Smooth muscle cell (in vitro differentiated cells): ENCODE data around the gene MEGF6. TPM values are rescaled to one million over a fixed set of nuclear protein-coding genes. Genes with fewer than 3 reads are reported as not detected.

ENCODE experiments used
- DNase-seq: peaks from one replicate; lab custom pipeline; 2025; ENCODE audit not compliant: unreplicated experiment; lab: John Stamatoyannopoulos, UW
- H2AFZ ChIP-seq: fragments of 200-600 bp; sonication (generic); 2 replicates; pipeline ENCODE4 v1.6.0; 2016; ENCODE audit warnings: antibody characterized with exemption, low read depth, mild to moderate bottlenecking
- H3F3A ChIP-seq: fragments of 200-600 bp; sonication (generic); 2 replicates; pipeline ENCODE4 v1.6.0; 2017; ENCODE audit warnings: antibody characterized with exemption, low read depth
- H3K27ac ChIP-seq: fragments of 200-600 bp; sonication (generic); 2 replicates; pipeline ENCODE4 v1.5.1; 2016; ENCODE audit warnings: low read depth, mild to moderate bottlenecking
- H3K27me3 ChIP-seq: fragments of 200-600 bp; sonication (generic); 2 replicates; pipeline ENCODE4 v1.6.1; 2016; ENCODE audit warnings: low read depth, mild to moderate bottlenecking
- H3K36me3 ChIP-seq: fragments of 200-600 bp; sonication (generic); 2 replicates; pipeline ENCODE4 v1.5.1; 2016; ENCODE audit warnings: low read depth
- H3K4me1 ChIP-seq: fragments of 200-600 bp; sonication (generic); 2 replicates; pipeline ENCODE4 v1.5.1; 2016; ENCODE audit warnings: low read depth
- H3K4me2 ChIP-seq: fragments of 200-600 bp; sonication (generic); 2 replicates; pipeline ENCODE4 v1.6.0; 2016; ENCODE audit warnings: mild to moderate bottlenecking
- H3K4me3 ChIP-seq: fragments of 200-600 bp; sonication (generic); 2 replicates; pipeline ENCODE4 v1.5.1; 2016; ENCODE audit warnings: mild to moderate bottlenecking
- H3K79me2 ChIP-seq: fragments of 200-600 bp; sonication (generic); 2 replicates; pipeline ENCODE4 v1.6.0; 2016; ENCODE audit warnings: low read depth, mild to moderate bottlenecking
- H3K9ac ChIP-seq: fragments of 200-600 bp; sonication (generic); 2 replicates; pipeline ENCODE4 v1.6.0; 2016; ENCODE audit warnings: low read depth
- H3K9me3 ChIP-seq: fragments of 200-600 bp; sonication (generic); replicated peaks from 2 replicates; pipeline ENCODE4 v1.5.1; 2016; ENCODE audit warnings: low read depth
- H4K20me1 ChIP-seq: fragments of 200-600 bp; sonication (generic); 2 replicates; pipeline ENCODE4 v1.6.0; 2016; ENCODE audit warnings: low read depth
- WGBS: methylation state at CpG from one replicate; pipeline ENCODE4 v1.1.7; 2016; ENCODE audit warnings: low lambda C conversion rate; 5-methylcytosine and 5-hydroxymethylcytosine counted together
- polyA plus RNA-seq: library from polyadenylated mRNA; unstranded; fragments of >200 nt; fragmentation: Nextera tagmentation; extraction: Ambion mirVana; gene quantifications from 2 replicates; pipeline ENCODE4 v1.2.1, GENCODE V29; 2016
- total RNA-seq: library from RNA; depleted of rRNA; stranded (reverse); fragments of >200 nt; gene quantifications from 2 replicates; pipeline ENCODE4 v1.2.3, GENCODE V29; 2014
- TF ChIP-seq, protein P1 (sequence below): fragments of 200-600 bp; sonication (generic); IDR thresholded peaks from 2 replicates; pipeline ENCODE4 v1.5.1; 2017; ENCODE audit warnings: borderline replicate concordance, mild to moderate bottlenecking, antibody characterized with exemption; ENCODE audit not compliant: insufficient read depth, poor library complexity, severe bottlenecking

The MEGF6 gene
- total and polyA plus RNA-seq, 2 experiments from 2014 or later = 6.5 to 12.8 TPM

- Histone ChIP-seq H3K4me3 (no peak overlapping the region), H3K9ac (no peak overlapping the region), H3K4me2 (no peak overlapping the region), H3K4me1 (no peaks in the 10 kb centered on the region), H3K27me3 (no peaks in the 10 kb centered on the region), H3F3A (no peaks in the 10 kb centered on the region), H4K20me1 (no peaks in the 10 kb centered on the region), H3K27ac (no peak overlapping the region), H3K9me3 (no peaks in the 10 kb centered on the region), H3K79me2 (no peaks in the 10 kb centered on the region), H3K36me3 (no peaks in the 10 kb centered on the region), H2AFZ (no peak overlapping the region)
- WGBS = 91% methylated on average over 28 of the region's 33 CpGs
- DNase-seq = no peak
- TF ChIP-seq, protein P1, sequence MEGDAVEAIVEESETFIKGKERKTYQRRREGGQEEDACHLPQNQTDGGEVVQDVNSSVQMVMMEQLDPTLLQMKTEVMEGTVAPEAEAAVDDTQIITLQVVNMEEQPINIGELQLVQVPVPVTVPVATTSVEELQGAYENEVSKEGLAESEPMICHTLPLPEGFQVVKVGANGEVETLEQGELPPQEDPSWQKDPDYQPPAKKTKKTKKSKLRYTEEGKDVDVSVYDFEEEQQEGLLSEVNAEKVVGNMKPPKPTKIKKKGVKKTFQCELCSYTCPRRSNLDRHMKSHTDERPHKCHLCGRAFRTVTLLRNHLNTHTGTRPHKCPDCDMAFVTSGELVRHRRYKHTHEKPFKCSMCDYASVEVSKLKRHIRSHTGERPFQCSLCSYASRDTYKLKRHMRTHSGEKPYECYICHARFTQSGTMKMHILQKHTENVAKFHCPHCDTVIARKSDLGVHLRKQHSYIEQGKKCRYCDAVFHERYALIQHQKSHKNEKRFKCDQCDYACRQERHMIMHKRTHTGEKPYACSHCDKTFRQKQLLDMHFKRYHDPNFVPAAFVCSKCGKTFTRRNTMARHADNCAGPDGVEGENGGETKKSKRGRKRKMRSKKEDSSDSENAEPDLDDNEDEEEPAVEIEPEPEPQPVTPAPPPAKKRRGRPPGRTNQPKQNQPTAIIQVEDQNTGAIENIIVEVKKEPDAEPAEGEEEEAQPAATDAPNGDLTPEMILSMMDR = no peak
These were observed 20.1 kb downstream of the MEGF6 start for GRCh38 chr1:3590951-3591865.

DNA sequence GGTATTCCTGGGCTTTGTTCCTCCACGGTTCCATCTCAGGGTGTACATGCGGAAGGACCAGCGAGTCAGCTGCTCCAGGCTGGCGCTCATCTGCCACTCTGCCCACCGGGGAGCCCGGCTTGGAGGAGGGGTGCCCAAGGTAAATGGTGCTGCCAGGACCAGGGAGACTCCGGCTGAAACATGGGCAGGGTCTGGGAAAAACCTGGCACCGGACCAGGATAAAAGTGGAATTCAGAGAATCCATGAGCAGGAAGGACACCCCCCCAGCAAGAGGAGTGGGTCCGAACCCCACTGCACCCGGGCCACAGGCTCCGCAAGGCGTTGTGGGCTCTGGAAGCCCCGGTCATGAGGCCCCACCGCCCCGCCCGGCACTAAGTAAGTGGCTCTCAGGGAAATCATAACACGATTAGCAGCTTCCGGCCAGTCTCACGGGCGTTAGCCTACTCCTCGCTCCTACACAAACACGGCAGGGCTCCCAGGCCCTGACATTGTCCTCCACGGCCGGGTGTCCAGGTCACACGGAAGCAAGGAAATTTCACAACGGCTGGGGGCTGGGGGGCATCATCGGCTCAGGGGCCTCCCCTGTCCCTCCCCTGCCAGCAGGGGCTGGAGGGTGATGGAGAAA is 21.1 kb downstream of the MEGF6 start:
- Histone ChIP-seq H3K27me3 (no peaks in the 10 kb centered on the region), H3K4me1 (no peaks in the 10 kb centered on the region), H3F3A (no peaks in the 10 kb centered on the region), H3K9ac (no peak overlapping the region), H4K20me1 (no peaks in the 10 kb centered on the region), H3K79me2 (no peaks in the 10 kb centered on the region), H3K4me3 (no peak overlapping the region), H3K4me2 (no peak overlapping the region), H3K36me3 (no peaks in the 10 kb centered on the region), H2AFZ (no peak overlapping the region), H3K9me3 (no peaks in the 10 kb centered on the region), H3K27ac (no peak overlapping the region)
- 81% methylated on average over 27 of the region's 27 CpGs for WGBS
- TF ChIP-seq, protein P1 = no peak
- no peak for DNase-seq

DNA sequence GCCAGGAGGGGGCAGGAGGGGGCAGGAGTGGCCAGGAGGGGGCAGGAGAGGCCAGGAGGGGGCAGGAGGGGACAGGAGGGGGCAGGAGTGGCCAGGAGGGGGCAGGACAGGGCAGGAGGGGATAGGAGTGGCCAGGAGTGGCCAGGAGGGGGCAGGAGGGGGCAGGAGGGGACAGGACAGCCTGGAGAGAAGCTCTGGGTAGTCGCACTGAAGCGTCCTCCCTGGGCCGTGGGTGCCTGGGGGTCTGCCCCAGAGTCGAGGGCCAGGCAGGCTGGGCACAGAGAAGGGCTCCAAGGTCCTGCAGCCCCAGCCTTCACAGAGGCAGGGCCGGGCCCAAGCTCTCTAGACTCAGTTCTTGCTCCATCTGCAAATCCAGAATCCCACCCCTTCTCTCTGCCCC is 22.9 kb downstream of the MEGF6 start:
- no peaks in the 10 kb centered on the region for H3K36me3 ChIP-seq
- no peak overlapping the region for H2AFZ ChIP-seq
- H4K20me1 ChIP-seq = no peaks in the 10 kb centered on the region
- no peaks in the 10 kb centered on the region for H3F3A ChIP-seq
- H3K4me3 ChIP-seq = no peak overlapping the region
- WGBS = 93% methylated on average over 3 of the region's 5 CpGs
- H3K9me3 ChIP-seq = no peaks in the 10 kb centered on the region
- no peaks in the 10 kb centered on the region for H3K27me3 ChIP-seq
- TF ChIP-seq, protein P1 = no peak
- no peak overlapping the region for H3K4me2 ChIP-seq
- no peak overlapping the region for H3K9ac ChIP-seq
- no peaks in the 10 kb centered on the region for H3K79me2 ChIP-seq
- H3K4me1 ChIP-seq = no peaks in the 10 kb centered on the region
- H3K27ac ChIP-seq = no peak overlapping the region
- no peak for DNase-seq
